Left lobe of liver (tissue), 2 donors: ENCODE data around the gene BAHD1. TPM values are rescaled to one million over a fixed set of nuclear protein-coding genes. Genes with fewer than 3 reads are reported as not detected.

ENCODE experiments used
- ATAC-seq: fragments of 200-7000 bp; cut with Tn5 transposase; one replicate; pipeline ENCODE4 v1.9.1; 2020; ENCODE audit warnings: mild to moderate bottlenecking, moderate library complexity
- DNase-seq: peaks from one replicate; pipeline ENCODE4 v3.0.0-alpha.2; 2020; ENCODE audit warnings: low spot score
- total RNA-seq: library from RNA; stranded (reverse); gene quantifications from one replicate; pipeline ENCODE4 v1.2.1, GENCODE V29; 2021
- donor health status: DM: no; HTN: no; CAD: no; lungs with moderate emphysema.
- donor health status: DM: no; HTN: yes; CAD: no.

The BAHD1 gene
- total RNA-seq, 1 donor from 2014 or later: 12.8 TPM

DNA sequence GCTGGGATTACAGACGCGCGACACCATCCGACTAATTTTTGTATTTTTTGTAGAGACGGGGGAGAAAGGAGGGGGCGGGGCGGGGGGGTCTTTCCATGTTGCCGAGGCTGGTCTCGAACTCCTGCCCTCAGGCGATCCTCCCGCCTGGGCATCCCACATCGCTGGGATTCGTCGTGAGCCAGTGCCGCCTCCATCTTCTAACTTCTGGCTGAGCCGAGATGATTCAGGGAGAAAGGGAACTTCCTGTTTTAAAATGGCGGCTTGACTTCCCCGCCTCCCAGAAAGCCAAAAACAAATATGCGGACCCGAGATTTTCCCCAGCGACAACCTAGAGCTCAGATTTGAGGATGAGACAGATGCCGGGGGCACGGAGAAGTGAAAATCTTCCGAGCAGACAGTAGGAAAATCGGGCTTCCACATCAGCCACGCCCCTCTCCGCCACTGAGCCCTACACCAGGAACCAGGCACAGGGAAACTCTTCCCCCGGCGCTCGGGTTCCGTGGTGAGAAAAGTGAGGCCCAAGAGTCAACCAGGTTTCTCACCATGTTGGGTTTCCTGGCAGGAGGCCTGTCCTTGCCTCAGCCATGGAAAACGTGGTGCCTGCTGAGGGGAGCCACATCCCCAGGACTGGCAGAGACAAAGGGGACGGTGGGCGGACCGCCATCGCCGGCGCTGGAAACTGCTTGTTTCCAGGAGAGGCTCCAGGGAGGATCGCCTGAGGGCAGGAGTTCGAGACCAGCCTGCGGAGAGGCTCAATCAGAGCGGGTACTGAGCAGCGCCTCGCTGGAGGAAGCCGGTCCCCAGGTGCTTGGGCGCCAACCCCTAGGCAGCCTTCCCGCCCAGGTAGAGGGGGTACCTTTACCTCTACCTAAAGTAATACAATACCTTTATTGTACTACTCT lies 48.8 kb downstream of the BAHD1 start:
- no peak for ATAC-seq

DNA sequence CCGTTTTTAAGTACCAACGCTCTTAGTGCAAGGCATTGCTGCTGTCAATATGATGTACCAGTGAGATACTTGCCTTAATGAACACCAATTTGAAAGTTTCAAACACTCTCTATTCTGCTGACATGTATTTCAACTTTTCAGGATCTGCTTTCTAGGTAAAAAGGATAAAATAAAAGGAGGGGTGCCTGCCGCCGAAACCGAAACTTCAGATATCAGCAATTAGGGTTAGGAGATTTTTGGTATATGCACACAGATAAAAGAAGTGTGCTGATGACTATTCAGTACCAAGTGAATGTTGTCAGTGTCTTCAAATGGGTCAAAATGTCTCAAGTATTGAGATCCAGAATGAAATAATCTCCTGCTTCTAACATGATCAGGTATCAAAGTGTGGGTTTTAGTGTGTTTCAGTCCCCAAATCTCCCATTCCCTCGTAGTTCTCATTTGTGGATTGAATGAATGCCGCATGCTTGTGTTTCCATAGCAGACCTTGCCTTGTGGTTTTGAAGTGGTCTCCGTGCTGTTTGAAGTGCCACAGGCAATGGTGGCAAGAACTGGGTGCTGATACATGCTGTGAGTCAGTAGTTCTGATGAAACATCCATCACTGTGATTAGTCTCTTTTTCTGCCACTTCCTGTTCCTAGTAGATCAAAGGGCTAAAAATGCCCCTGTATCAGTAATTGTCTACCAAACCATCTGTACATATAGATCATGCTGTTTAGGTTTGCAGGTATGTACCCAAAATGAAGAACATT lies 52.5 kb downstream of the BAHD1 start:
- ATAC-seq: no peak
- DNase-seq: no peak

More for the DNA sequence above, 48.8 kb downstream of the BAHD1 start:
- DNase-seq: no peak

DNA sequence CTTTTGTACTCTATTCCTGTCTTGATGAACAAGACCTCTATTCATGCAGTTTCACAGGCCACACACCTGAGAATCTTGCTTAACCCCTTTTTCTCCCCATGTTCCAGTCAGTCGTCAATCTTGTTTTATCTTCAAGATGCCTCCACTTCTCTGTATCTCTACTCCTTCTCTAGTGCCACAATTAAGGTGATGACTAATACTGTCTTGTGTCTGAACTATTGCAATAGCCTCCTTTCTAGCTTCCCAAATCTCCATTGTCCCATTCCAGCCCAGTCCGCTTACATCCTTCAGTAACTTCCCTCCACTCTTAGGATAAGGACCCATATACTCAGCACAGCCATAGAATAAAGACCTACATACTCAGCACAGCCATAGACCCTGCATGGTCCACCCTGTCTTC lies 54.8 kb downstream of the BAHD1 start:
- DNase-seq (no peak), ATAC-seq (no peak)

DNA sequence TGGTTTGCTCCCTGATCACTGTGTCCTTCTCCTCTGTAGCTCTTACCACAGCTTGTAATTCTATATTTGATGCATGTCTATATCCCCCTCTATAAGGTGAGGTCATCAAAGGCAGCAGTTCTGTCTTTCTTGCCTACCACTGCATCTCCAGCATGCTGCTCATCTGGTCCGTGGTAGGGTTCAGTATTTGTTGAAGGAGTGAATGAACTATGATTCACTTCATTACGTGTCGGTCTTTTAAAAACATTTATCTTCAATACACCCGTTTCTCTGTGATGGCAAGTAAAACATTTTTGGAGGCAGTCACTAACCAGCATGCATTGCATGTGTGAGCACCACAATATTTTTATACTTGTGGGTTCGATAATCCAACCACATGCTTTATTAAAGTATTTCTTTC lies 57.7 kb downstream of the BAHD1 start:
- no peak for DNase-seq
- ATAC-seq: no peak

DNA sequence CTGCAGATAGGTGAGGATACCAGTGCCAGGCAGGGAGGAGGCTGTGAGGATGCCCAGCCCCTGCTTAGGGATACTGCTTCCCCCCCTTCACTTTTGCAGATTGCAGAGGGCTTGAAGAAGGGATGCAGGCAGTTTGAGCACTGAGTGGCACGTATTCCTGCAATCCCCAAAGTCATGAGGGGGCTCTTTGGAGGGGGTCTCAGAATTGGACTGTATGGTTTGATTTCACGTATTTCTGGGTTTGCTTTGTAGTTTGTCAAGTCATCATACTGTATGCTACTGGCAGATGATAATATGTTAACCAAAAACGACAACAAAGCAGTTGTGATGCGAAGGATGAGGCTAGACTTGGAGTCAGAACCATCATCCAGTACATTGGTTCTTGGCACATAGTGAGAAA lies 58.1 kb downstream of the BAHD1 start:
- DNase-seq: no peak
- ATAC-seq: no peak

DNA sequence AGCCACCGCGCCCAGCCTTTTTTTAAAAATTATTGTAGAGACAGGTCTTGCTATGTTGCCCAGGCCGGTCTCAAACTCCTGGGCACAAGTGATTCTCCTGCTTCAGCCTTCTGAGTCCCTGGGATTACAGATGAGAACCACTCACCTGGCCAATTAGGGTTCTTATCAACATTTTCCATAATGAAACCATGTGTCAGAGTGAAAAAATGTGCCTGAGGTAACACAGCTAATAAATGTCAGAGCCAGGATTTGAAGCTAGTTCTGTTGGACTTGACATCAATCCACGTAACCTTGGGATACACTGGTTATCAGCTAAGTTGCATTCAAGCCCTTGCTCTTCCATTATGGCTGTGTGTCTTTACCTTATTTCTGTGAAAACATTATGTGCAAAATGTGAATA lies 59.2 kb downstream of the BAHD1 start:
- DNase-seq (no peak), ATAC-seq (no peak)

DNA sequence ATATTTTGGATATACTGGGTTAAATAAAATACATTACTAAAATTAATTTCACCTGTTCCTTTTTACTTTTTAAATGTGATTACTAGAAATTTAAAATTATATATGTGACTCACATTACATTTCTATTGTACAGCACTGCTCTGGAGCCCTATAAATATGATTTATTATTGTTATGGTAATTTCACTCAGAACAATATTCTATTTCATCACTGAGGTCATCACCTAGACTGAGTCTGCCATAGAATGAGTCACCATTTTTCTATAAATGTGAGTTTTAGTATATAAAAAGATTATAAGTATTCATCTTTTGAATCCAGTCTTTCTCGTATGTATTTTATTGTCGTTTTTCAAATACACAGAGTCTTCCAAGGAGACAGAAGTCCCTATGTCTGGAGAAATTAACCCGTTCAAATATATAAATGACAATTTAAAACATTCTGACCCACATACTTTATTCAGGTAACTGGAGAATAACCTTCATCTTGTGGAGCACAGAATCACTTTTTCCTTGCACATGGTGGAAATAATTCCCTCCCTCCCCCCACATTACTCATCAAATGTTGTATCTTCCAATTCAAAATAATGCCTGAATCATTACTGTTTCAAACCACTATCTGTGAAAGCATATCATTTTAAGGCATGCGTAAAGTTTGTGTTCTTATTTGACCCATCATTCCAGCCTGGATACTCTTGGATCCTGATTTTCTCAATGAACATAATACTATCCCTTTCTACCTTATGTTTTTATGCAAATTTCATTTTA lies 60.0 kb downstream of the BAHD1 start:
- ATAC-seq (no peak), DNase-seq (no peak)

DNA sequence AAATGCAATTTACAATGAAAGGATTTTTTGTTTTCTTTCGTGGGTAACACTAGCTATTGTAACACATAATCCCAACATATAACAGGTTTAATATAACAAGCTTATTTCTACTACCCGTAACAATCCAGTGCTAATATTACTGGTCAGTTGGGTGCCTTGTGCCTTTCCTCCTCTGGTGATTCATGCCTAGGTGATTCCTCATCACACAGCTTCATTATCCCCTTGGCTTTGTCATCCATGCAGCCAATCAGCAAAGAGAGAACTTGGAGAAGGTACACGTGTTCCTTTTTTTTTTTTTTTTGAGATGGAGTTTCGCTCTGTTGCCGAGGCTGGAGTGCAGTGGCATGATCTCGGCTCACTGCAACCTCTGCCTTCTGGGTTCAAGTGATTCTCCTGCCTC lies 60.7 kb downstream of the BAHD1 start:
- DNase-seq (no peak), ATAC-seq (no peak)

DNA sequence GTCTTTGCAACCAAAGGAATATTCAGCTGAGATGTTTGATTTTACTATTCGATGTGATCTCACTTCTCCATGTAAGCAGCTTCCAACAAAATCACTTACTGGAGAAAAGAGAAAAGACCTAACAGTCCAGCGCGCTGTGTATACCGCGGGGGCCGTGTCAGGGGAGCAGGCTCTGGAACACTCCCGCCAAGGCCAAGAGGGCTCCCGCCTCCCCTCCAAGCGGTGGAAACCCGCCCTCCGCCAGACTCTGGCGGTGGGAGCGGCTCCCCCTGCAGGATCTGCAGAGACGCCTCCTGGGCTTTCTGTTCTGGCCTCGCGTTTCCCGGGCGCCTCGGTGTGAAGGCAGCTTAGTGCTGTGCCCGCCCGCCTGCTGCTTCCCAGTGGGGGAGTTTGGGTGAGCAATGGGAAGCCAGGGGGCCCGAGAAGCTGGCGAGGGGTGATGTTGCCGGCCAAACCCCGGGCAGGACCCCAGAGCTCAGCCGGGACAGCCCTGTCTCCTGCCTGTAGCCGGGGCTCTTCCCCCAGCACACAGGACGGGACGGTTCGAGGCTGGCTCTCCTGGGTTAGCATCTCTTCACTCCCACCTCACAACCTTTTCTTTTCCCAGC lies 66.3 kb downstream of the BAHD1 start:
- DNase-seq (peak; percentile 75), ATAC-seq (peak; percentile 70)

DNA sequence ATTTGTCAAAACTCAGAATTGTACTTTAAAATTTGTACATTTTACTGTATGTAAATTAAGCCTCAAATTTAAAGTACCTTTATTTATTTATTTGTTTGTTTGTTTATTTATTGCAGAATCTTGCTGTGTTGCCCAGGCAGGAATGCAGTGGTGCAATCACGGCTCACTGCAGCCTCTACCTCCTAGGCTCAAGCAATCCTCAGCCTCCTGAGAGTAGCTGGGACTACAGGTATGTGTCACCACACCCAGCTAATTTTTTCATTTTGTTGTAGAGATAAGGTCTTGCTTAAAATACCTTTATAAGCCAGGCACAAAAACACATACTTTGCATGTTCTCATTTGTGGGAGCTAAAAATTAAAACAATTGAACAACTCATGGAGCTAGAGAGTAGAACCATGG lies 67.5 kb downstream of the BAHD1 start:
- DNase-seq: no peak
- ATAC-seq: no peak

DNA sequence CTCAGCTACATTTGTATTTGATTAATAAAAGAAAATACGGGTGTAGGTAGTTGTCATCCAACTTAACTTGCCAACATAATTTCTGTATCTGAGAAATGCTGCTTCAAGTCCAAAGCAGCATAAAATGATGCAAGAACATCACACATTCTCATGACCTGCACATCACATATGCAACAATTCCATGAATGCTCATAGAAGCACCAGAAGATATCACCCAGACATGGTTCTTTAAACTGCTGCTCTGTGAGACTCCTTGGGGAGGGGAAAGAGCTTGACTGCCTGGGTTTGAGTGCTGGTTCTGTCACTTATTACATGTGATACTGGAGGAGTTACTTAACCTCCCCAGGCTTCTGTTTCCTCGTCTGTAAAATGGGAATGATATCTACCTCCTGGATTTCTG lies 69.4 kb downstream of the BAHD1 start:
- ATAC-seq (no peak), DNase-seq (no peak)

DNA sequence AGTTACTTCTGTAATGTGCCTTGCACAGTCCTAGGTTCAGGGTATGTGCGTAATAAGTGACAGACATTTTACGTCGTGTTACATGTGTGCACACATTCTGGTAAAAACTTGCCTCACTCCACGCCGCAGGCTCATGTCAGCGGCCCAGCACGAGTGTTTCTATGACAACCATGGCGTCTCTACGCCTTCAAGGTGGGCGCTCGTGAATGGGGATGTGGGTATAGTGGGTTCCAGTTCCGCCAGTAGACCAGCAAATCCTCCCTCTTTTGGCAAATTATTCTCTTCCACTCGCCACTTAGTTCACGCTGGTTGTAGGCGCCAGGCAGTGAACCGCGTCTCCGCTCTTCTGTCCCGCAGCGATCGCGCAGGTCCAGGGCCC lies 70.3 kb downstream of the BAHD1 start:
- DNase-seq (no peak), ATAC-seq (peak; percentile 23)

DNA sequence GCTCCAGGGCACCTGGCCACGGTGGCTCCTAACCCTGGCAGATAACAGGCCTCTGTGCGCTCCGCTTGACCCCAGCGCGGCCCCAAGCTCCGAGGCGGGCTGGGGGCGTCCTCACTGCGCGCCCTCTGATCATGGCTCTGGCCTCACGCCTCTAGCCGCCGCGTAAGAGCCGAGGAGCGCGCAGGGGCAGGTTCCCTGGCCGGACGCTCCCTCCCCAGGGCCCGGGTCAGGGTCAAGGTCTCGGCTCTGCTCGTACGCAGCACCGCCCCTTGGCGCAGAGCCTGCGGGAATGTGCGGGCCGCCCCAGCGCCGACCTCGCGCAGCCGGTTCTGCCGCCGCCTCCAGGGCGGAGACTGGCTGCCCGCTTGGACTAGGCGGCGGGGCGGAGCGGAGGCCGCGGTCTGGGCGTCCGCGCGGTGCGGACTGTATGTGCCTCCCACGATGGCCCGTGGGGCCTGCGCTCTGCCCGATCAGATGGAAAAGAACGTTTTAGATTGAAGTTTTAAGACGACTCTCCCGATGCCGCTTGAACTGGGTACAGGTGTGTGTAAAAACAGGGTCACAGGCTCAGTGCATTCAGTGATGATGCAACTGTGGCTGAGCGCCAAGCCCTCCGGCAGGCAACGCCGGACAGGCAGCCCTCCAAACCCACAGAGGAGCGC lies 70.8 kb downstream of the BAHD1 start:
- peak; percentile 89 for ATAC-seq
- DNase-seq: peak; percentile 98

DNA sequence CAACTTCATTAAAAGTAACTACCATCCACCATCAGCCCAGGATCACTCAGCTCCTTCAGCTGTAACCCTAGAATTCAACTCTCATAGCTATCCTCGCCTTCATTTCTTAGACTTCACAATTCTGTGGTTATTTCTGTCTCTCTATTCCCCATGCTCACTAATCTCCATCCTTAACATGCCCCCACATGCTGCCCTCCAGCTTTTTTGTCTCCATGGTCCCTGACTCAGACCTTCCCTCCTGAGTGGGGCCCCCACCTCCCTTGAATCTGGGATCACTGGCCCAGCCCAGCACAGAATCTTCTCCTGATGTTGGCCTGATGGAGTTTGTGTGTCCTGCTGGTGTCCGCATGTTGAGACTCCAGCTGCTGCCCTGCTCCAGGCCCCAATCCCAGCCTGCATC lies 71.7 kb downstream of the BAHD1 start:
- DNase-seq: no peak
- ATAC-seq: no peak

DNA sequence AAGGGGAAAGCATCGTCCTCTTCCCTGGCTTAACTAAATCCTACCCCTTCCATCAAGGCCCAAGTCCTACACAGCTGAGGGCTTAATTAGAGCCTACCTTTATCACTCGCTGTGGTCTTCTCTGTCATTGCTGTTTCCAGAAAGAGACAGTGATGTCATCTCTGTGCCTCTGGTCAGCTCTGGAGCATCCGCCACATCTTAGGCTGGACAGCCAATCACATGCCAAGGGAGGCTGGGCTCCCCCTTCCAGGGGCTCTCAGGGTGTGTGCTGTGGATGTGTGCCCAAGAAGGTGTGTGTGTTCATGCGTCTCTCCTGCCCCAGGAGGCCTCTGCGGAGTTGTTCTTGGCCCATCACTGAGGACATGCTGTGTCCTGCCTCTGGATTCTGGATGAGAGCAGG lies 72.9 kb downstream of the BAHD1 start:
- DNase-seq (no peak), ATAC-seq (no peak)

DNA sequence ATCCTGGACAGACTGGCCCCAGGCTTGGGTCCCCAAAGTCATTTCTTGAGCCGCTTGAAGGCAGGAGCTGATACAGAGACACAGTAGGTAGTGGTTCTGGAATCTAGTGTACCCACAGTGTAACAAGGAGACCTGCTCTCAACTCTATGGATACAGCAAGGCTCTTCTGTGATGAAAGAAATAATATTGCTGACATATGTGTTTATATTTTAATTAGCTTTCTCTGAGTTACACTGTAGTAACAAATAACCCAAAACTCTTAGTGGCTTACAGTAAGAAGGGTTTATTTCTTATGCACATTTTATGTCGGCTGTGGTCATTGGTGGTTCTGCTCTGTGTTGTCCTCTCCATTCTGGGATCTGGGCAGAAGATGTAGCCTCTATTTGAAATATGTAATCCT lies 75.6 kb downstream of the BAHD1 start:
- DNase-seq (no peak), ATAC-seq (no peak)
